ENCODE results near the gene ZNF407. TPM values are rescaled to one million over a fixed set of nuclear protein-coding genes. Genes with fewer than 3 reads are reported as not detected.

ZNF407 gene
- total RNA-seq, 2 donors from 2014 or later, result 13.0 to 13.9 TPM

- intact Hi-C loops (cut with DNase I, micrococcal nuclease), result no loop called here
- no peak for ATAC-seq
- no peak for DNase-seq
These were observed 328.4 kb downstream of the ZNF407 start for GRCh38 chr18:74926051-74926450.

GRCh38 chr18:74928194-74928968 lies 330.7 kb downstream of the ZNF407 start:
- no peak for ATAC-seq
- intact Hi-C loops (cut with DNase I, micrococcal nuclease), result no loop called here
- DNase-seq, result no peak

GRCh38 chr18:74929110-74929509 lies 331.4 kb downstream of the ZNF407 start:
- DNase-seq (no peak), ATAC-seq (no peak)
- intact Hi-C loops (cut with DNase I, micrococcal nuclease), result no loop called here

GRCh38 chr18:74930616-74931015 lies 332.9 kb downstream of the ZNF407 start:
- ATAC-seq, result no peak
- DNase-seq, result no peak
- intact Hi-C loops (cut with DNase I, micrococcal nuclease), result no loop called here

GRCh38 chr18:74933930-74934329 lies 336.3 kb downstream of the ZNF407 start:
- no peak for ATAC-seq
- intact Hi-C loops (cut with DNase I, micrococcal nuclease), result no loop called here

GRCh38 chr18:74935434-74935833 lies 337.8 kb downstream of the ZNF407 start:
- no peak for DNase-seq
- no peak for ATAC-seq
- intact Hi-C loops (cut with DNase I, micrococcal nuclease), result no loop called here

More at GRCh38 chr18:74933930-74934329, 336.3 kb downstream of the ZNF407 start:
- no peak for DNase-seq

GRCh38 chr18:74936343-74936742 lies 338.7 kb downstream of the ZNF407 start:
- DNase-seq (no peak), ATAC-seq (no peak)
- intact Hi-C loops (cut with DNase I, micrococcal nuclease), result no loop called here

GRCh38 chr18:74937291-74937690 lies 339.6 kb downstream of the ZNF407 start:
- intact Hi-C loops (cut with DNase I, micrococcal nuclease), result no loop called here
- DNase-seq, result no peak
- ATAC-seq, result no peak

GRCh38 chr18:74940856-74941255 lies 343.2 kb downstream of the ZNF407 start:
- DNase-seq, result no peak
- intact Hi-C loops (cut with DNase I, micrococcal nuclease), result no loop called here
- no peak for ATAC-seq

GRCh38 chr18:74942319-74942910 lies 344.7 kb downstream of the ZNF407 start:
- intact Hi-C loops (cut with DNase I, micrococcal nuclease), result no loop called here
- DNase-seq (no peak), ATAC-seq (no peak)

- DNase-seq (no peak), ATAC-seq (no peak)
- intact Hi-C loops (cut with DNase I, micrococcal nuclease), result no loop called here
These were observed 347.0 kb downstream of the ZNF407 start for GRCh38 chr18:74944676-74945075.

- no peak for DNase-seq
These were observed 348.3 kb downstream of the ZNF407 start for GRCh38 chr18:74945774-74946545.

GRCh38 chr18:74946646-74947375 lies 349.1 kb downstream of the ZNF407 start:
- DNase-seq, result no peak
- ATAC-seq, result no peak
- intact Hi-C loops (cut with DNase I, micrococcal nuclease), result no loop called here

More at GRCh38 chr18:74945774-74946545, 348.3 kb downstream of the ZNF407 start:
- intact Hi-C loops (cut with DNase I, micrococcal nuclease), result no loop called here
- no peak for ATAC-seq

GRCh38 chr18:74947417-74947816 lies 349.7 kb downstream of the ZNF407 start:
- intact Hi-C loops (cut with DNase I, micrococcal nuclease), result no loop called here
- no peak for DNase-seq

GRCh38 chr18:74947875-74948274 lies 350.2 kb downstream of the ZNF407 start:
- intact Hi-C loops (cut with DNase I, micrococcal nuclease), result no loop called here
- DNase-seq, result no peak
- ATAC-seq, result no peak

More at GRCh38 chr18:74947417-74947816, 349.7 kb downstream of the ZNF407 start:
- ATAC-seq, result no peak

- DNase-seq (no peak), ATAC-seq (no peak)
- intact Hi-C loops (cut with DNase I, micrococcal nuclease), result no loop called here
These were observed 351.9 kb downstream of the ZNF407 start for GRCh38 chr18:74949611-74950010.

- DNase-seq, result no peak
These were observed 352.8 kb downstream of the ZNF407 start for GRCh38 chr18:74950479-74950878.

GRCh38 chr18:74951165-74951760 lies 353.6 kb downstream of the ZNF407 start:
- ATAC-seq, result peak; percentile 97
- peak; percentile 36 to 47 for DNase-seq
- intact Hi-C loops (cut with DNase I, micrococcal nuclease), result no loop called here

More at GRCh38 chr18:74950479-74950878, 352.8 kb downstream of the ZNF407 start:
- intact Hi-C loops (cut with DNase I, micrococcal nuclease), result no loop called here
- ATAC-seq, result no peak

Data from left colon (tissue), 2 donors.